HG02970 (cell line): ENCODE results near the gene RET.

Experiments used
- ATAC-seq: cut with Tn5 transposase; IDR thresholded peaks from one replicate; pipeline ENCODE4 v1.9.1; 2021; ENCODE audit warnings: mild to moderate bottlenecking, moderate library complexity, moderate number of reproducible peaks; ENCODE audit not compliant: unreplicated experiment, low FRiP score

Gene RET

DNA sequence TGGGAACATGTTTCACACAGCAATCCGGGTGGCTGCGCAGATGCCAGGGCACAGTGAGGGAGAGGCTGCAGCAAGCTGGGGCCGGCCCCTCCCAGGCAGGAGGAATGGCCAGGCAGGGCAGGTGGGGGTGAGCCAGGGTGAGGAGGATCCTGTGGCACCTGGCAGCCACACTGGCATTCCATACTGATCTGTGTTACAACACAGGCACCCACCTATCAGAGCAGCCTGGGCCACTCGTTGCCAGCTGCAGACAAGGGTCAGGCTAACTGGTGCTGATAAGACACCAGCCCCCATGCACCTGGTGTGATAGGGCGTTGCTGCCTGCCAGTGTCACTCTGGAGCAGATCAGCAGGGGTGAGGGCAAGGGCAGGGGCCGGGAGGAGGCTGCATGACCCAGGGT is 16.6 kb upstream of the RET start:
- ATAC-seq: no peak

GRCh38 chr10:43061331-43061730 is 15.5 kb upstream of the RET start:
- no peak for ATAC-seq

DNA sequence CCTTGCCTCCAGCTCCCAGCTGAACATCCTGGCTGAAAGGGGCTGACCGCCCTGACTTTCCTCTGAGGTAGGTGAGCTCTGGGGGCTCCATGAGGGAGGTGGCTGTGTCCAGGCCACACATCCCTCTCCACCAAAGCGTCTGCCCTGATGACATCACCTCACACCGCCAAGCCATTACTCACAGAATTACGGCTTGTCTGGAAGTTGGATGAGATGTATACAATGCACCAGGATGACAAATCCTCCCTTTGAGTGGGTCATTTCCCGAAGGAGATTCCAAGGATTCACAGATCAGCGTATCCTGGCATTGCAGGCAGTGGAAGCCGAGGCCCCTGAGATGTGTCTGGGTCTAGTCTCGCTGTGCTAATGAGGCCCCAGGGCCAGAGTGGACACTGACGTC is 15.1 kb upstream of the RET start:
- ATAC-seq: no peak

GRCh38 chr10:43062402-43063160 is 14.3 kb upstream of the RET start:
- ATAC-seq: no peak

DNA sequence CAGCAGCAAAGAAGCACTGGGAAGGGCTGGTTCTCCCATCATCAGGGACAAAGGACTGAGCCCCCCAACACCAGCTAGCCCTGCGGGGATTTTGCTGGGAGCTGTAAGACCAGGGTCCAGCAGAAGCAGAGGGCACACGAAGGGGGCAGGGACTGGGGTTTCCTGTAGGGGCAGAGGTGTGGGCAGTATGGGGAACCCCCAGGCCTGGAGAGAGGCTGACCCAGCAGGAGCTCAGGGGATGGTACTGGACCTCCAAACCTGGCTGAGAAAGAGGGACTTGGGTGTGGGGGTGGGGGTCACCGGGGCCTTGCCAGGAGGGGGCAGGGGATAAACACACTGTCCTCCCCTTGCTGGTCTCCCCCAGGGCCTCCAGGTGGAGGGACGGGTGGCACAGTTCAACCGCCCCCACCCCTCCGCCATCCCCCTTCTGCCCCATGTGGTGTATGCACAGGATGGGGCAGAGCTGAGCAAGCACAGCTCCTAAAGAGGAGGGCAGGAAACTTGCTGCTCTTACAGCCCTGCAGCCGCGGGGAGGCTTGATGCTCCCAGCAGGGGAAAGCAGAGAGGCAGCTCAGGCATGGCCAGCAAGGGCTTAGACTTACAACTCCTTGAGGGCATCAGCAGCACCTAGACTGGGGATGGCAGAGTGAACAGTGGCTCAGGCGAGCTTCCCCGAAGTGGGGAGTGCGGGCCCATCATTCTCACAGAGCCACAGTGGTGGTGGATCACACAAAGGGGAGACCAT is 12.4 kb upstream of the RET start:
- no peak for ATAC-seq

DNA sequence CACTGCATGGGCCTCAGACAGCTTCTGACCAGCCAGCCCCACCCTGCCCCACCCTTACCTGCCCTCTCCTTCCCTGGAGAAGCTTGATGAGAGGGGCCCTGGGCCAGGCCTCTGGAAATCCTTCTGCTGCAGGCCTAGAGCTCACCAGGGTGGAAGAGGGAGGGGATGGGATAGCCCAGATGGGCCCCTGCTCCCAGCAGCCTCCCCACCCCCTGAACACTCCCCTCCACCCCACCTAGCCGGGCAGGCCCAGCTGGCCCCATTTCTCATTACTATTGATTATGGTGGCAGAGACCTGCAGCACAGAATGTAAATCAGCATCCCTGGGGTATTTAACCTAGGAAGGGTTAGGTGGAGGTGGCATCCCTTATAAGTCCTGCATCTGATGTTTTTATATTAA is 11.6 kb upstream of the RET start:
- ATAC-seq: no peak

DNA sequence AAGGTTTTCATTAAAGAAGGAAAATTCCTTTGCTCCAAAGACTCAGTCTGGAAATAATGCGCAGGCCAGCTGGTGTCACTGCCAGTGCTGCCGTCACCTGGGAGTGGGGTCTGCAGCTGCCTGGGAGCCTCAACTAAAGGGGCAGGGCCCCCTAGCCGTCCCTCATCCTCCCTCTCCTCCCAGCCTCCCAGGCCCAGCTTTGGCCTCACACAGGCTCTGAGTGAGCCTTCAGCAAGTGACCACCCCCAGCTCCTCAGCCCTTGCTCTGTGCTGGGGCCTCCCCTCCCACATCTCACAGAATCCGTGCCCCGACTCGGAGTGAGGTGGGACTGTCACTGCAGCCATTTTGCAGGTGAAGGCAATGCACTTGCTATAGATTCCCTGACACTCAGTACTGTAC is 11.1 kb upstream of the RET start:
- no peak for ATAC-seq

GRCh38 chr10:43066481-43066880 is 10.4 kb upstream of the RET start:
- ATAC-seq: no peak

DNA sequence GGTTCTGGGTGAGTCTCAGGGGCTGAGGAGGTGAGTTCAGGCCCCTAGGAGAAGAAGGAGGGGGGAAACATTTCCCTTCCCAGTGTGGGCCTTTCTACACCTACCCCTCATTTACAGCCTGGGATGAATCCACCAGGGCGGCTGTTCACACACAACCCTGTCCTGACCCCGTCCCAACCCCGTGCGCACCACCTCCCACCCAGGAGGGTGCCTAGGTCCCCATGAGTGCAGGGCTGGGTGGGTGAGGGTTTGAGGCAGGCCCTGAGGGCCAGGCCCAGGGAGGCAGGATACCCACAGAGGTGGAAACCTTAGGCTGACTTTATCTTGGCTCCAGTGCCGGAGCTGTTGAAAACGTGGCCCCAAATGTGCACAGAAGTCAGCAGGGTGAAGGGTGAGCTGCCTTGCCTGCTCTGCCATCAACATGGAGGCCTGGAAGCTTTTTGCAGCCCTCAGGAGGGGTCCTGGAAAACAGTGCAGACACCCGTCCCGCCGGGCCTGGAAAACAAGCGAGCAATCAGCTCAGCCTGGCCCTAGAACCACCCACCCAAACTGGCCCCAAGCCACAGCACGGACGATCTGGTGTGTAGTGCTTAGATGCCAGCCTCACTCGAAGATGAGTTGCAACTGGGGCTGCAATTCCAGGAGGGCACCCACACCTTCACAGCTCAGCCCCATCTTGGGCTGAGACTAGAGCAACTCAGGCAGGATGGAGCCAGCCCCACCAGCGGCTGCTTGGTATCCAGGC is 9.3 kb upstream of the RET start:
- ATAC-seq: no peak

DNA sequence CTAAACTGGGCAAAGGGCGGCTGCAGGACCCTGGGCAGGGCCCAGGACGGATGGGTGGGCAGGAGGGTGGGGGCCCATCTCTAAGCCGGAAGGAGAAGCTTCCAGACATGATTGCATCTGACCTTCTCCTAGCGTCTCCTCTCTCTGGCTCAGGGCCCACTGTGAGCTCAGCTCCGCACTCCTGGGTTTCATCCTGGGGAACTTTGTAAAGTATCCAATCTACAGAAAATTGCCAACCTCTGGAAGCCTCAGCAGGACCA is 8.8 kb upstream of the RET start:
- no peak for ATAC-seq

- no peak for ATAC-seq
Observed at GRCh38 chr10:43068471-43069210, 8.2 kb upstream of the RET start.

DNA sequence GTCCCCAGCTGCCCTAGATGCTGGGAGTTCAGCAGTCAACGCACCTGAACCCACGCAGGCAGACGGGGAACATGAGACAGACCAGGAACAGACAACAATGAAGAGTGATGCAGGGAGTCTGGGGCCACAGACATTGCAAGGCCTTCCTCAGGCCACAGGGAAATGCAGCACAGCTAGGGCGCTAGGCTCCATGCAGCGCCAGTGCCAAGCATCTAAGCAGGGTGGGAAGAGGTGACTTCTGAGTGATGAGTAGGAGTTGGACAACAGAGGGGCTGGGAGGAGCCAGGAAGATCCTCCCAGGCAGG is 7.7 kb upstream of the RET start:
- no peak for ATAC-seq

GRCh38 chr10:43069579-43069978 is 7.3 kb upstream of the RET start:
- ATAC-seq: no peak

DNA sequence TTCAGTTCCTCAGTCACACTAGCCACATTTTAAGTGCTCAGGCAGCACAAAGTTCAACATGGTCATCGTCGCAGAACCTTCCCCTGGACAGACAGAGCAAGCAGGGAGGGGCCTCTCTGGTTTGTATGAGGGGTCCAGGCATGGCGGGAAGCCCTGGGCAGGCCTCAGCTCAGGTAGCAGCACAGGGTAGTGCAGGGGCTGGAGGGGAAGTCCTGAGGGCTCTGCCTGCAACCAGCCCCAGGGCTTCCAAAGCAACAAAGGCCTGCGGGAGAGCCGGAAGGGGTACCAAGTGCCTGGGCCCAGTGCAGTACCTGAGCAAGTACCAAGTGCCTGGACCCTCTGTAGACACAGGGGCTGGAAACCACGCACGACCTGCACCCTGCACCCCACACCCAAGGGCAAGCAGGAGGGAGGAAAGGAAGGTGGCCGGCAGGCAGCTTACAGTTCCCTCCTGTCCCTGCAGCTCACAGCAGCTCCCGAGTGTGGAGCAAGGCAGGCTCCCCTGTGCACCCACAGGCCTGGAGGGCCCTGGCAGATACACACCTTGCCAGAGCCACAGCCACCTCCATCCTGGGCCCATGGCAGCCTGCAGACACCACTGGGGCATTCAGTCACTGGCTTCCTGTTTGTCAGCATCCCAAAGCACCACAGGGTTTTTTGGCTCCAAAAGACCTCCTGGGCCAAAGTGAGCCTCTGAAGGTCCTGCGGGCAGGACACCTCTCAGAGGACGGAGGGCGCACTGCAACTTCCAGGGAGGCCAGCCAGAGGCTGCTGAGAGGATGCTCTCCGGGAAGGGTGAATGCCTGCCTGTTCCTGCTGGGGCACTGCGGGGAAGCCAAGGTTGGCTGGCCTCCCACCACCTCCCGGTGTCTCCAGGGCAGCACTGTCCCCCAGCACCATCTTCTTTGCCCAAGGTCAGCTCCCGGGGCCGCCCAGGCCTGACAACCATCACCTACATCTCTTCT is 6.5 kb upstream of the RET start:
- ATAC-seq: no peak

GRCh38 chr10:43071865-43072650 is 4.8 kb upstream of the RET start:
- no peak for ATAC-seq

DNA sequence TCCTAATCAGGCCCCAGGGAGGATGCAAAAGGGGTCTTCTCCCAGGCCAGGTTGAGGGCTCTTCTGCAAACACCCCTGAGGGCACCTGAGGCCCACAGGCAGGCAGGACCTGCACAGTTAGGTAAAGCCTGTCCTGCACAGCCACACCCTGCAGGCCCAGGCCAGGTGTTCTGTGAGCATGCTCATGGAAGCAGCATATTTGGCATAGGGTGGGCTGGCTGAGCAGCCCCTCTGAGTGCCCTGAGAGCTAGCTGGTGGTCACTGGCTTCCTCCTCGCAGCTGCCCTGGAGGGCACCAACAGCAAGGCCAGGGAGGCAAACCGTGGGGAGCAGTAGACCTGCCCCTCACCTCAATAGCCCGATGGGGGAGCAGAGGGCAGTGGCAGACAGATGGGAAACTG is 3.7 kb upstream of the RET start:
- no peak for ATAC-seq

DNA sequence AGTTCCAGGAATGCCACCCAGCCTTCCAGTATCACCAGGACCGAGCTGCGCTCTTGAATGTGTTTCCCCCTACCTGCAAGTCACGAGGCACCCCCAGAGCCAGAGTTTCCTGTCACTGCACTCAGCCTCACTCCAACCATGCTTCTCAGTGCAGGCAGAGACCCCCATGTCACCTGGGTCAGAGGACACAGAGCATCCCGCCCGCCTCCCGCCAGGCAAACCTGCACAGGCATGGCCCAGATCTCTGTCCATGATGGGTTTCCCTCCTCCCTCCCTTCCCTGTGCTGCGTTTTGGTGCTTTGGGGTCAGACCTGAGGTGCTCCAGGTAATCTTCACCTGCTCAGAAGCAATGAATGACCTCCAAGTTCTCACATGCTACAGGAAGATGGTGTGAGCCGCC is 3.1 kb upstream of the RET start:
- no peak for ATAC-seq

- ATAC-seq: no peak
Observed at GRCh38 chr10:43074409-43074808, 2.5 kb upstream of the RET start.

GRCh38 chr10:43074827-43075611 is 1.9 kb upstream of the RET start:
- ATAC-seq: no peak
